Measurements from ENCODE around the gene GLYR1.
"Not testable (repeated sequence)": the region's sequence is repeated elsewhere in the genome, so short reads cannot be mapped to it uniquely, and the experiment has no call there.

Gene GLYR1

DNA sequence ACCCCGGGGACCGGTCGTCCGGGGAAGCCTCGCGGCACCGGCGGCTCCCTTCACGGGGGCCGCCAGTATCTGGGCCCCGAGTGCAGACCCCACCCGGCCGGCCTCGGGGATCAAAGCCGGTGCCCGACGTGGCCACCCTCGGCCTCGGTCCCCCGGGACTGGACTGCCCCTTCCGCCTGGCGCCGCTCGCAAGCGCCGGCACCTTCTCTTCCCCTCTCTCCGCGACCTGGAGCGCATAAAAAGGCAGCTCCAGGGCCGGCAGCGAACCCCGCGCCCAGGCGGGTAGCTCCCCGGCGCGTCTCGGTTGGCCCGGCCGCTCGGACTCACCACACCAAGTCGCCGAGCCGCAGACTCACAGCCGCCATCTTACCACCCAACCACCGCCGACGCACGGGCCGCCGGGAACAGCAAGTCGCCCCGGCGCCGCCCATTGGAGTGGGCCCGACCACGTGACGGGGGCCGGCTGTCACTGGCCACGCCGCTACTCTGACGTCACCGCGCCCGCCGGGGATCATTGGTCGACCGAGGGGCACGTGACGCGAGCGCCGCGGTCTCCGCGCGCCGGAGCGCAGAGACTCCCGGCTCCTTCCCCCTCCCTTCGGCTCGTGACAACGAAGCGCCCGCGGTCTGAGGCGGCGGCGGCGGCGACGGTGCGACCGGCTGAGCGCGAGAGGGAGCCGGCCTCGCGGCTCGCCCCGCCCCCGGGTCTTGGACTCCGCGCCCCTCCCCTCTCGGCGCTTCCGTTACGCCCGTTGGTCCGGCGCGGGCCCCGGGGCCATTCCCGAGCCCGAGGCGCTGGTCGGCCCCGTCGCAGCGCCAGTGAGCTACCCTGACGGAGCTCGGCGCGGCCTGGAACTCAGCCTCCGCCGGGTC is at the start of gene GLYR1, which contains the start of gene UBN1:
Gene GLYR1 (minus strand): TSS at position 388 of the 873 bp plus-strand sequence. CDS start 23 bp downstream, at position 365.
Gene UBN1 (plus strand): TSS at position 581 of the 873 bp plus-strand sequence. CDS start 5,437 bp downstream, outside the sequence.
- peak; percentile 96 for DNase-seq (ENCODE audit: low read depth)

DNA sequence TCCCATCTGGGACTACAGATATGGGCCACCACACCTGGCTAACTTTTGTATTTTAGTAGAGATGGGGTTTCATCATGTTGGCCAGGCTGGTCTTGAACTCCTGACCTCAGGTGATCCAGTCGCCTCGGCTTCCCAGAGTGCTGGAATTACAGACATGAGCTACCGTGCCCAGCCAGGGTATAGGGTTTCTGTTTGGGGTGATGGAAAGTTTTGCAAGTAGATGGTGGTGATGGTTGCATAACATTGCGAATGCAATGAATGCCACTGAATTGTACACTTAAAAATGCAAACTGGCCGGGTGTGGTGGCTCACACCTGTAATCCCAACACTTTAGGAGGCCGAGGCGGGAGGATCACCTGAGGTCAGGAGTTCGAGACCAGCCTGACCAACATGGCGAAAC is 49.7 kb upstream of the GLYR1 start:
- DNase-seq (ENCODE audit: low read depth), result not testable (repeated sequence)

DNA sequence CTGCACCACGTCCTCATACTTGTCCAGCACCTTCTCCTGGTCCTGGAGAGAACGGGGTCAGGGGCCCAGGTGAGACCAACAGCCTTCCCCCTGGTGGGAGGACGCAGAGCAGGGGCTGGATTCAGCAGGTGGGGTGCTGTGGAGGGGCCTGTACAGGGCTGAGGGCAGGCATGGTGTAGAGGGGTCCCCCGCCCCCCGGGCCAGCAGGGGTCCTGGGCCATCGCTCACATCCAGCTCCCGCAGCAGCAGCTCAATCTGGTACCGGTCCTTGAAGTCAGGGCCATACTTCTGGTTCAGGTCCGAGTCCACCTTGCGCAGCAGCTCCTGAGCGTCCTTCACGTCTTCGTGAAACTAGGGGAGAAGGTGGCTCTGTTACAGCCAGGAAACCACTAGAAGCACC is 48.3 kb upstream of the GLYR1 start:
- no peak for DNase-seq (ENCODE audit: low read depth)

DNA sequence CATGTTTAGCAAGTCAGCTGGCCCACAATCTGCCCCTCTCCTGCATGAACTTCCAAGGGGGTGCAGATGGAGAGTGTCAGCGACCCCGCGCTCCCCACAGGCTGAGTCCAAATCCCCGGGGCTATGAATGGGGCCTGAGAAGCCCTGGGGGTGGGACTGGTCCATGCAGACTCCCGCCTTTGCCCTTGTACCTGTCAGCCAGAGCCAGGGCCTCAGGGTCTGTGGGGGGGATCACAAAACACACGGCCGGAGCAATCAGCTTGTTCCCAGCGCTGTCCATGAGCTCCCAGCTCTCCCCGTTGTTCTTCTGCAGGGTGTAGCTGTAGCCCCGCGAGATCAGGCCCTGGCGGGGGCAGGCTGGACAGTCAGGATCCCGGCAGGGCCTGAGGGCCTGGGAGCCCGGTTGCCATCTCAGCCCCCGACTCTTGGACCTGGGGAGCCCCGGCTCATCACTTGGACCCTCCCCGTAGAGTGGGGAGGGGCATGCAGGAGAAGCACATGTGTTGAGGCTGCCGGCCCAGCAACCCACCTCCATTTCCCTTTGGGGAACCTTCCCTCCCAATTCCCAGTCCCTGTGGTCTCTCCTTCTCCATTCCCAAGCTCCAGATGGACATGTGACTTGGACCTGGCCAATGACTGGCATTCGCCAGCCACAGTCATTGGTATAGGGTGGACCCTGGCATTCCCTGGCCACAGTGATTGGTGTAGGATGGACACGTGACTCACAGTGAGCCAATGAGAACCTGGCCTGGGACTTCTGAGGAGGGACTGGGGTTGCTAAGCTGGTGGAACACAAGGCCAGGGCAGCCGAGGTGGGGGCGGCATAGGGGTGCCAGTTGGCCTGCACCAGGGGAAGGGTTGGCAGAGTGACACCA is 47.4 kb upstream of the GLYR1 start:
- DNase-seq (ENCODE audit: low read depth), result peak; percentile 10

DNA sequence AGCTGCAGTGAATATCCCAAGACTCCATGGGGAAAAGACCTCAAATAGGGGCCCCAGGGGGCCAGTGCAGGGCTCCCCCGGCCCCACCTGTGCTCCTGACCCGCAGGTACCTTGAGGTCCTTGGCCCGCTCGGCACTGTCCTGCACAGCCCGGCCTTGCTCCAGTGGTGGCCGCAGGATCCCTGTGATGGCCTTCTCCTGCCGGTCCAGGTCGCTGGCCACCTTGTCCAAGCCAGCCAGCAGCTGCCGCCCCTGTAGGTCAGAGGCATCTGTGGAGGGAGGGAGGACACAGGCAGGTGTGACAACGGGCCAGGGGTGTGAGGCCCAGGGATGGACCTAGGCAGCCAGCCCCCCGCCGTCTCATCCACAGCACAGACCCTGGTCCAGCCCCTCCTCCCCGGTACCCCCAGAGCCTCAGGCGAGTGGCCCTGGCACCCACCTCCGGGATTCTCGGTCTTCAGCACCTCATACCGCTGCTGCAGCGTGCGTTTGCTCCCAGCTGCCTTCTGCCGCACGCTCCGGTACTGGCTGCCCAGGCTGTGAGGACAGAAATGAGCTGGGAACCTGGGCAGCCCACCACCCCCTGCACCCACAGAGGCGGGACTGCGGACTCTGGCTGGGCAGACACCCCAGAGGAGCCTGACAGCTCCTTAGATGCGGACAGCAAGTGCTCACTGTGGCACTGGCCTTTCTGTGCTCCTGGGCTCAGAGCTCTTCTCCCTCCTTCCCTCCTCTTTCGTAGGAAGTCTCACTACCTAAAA is 46.2 kb upstream of the GLYR1 start:
- no peak for DNase-seq (ENCODE audit: low read depth)

DNA sequence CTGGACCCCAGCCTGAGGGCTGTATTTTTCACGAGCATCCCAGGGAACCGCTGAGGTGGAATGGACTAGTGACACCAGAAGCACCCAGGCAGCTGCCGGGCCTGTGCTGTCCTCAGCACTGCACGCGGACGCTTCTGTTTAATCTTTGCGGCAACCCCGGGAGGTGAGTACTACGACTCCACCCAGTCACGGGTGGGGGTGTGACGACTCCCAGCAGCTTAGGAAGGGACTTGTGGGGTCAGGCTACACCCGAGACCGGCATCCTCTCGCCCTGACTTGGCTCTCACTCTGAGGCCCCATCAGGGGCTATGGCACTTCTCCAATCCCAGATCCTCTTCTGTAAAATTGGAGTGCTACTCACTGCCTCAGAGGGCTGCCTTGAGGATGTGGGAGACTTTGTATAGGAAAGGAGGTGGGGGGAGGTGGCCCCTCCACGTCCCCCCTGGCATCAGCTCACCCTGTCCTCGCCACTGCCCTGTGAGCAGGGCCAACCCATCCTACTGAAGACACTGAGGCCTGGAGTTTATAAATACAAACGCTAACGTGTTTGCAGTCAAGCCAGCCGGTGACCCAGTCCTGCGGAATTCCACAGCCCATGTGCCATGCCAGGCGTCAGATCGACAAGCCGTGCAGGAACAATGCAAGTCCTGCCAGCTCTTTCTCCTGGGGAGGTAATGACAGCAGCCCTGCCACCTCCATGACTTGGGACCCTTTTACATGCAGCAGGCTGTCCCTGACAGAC is 45.4 kb upstream of the GLYR1 start:
- DNase-seq (ENCODE audit: low read depth), result peak; percentile 6

DNA sequence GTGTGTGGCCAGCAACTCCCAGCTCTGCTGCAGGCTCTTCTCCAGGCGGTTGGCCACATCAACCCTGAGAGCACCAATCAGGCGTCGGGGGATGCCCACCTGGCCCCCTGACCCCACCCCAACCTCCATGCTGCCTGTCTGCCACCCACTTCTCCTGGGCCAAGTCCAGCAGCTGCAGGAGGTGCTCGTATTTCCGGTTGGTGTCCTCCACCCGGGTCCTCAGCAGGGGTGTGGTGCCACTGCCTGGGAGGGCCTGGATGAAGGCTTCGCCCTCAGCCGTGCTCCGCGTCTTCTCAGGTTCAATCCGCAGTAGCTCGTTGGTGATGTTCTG is 44.8 kb upstream of the GLYR1 start:
- DNase-seq (ENCODE audit: low read depth), result no peak

DNA sequence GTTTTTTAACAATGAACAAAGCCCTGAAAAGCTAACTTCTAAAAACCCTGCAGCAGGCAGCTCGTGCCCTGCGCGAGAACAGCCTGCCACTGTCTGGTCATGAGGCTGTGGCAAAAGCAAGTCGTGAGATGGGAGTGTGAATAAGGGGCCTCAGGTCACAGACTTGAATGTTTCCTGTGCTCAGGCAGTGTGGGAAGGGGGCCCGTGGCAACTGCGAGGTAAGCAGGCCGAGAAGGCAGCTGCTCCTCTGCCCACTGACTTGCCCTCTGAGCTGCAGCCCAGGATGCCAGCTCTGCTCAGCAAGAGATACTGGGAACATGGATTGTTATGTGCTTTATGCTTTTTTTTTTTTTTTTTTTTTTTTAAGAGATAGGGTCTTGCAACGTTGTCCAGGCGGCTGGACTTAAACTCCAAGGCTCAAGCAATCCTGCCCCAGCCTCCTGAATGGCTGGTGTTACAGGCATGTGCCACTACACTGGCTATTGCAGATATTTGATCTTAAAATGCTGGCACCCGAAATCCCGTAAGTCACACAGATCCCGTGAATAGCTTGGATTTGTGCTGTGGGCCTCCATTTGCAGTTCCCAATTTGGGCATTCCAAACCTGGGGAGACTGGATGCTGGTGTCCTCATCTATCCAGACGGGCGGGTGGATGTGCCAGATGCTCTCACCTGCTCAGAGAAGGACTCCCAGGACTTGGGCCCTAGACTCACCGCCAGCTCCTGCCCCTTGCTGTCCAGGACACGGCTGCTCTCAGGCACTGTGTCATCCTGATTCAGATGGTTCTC is 44.2 kb upstream of the GLYR1 start:
- no peak for DNase-seq (ENCODE audit: low read depth)

DNA sequence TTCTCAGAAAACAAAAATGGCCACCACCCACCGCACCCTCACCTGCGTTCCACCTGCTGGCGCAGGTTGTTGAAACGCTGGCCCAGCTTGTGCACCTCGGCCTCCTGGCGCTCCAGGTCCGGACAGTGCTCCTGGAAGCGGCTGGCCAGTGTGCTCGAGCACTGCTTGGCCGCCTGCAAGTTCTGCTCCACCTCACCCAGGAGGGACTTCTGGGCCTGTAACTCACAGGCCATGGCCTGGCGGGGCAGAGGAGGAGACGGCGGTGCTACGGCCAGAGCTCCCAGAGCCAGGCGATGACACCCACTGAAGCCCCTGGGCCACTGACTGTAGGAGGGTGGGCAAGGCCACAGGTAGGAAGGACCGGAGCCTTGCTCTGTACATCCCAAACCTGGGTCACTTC is 43.6 kb upstream of the GLYR1 start:
- DNase-seq (ENCODE audit: low read depth), result no peak

DNA sequence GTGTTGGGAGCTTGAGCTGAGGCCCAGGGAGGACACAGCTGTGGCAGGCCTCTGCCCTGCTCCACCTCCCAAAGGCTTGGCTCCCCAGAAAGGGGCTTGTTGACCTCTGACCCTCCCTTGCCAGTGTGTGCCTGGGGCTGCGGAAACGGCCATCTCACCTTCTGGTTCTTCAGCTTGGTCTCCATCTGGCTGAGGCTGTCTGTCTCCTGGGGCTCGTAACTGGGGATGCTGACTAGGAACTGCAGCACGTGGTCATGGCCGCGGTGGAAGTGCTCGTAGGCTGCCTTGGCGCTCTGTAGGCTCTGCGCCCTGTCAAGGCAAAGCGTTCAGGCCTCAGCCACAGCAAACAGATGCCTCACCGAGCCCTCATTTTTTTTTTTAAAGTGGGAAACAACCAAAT is 42.9 kb upstream of the GLYR1 start:
- no peak for DNase-seq (ENCODE audit: low read depth)

DNA sequence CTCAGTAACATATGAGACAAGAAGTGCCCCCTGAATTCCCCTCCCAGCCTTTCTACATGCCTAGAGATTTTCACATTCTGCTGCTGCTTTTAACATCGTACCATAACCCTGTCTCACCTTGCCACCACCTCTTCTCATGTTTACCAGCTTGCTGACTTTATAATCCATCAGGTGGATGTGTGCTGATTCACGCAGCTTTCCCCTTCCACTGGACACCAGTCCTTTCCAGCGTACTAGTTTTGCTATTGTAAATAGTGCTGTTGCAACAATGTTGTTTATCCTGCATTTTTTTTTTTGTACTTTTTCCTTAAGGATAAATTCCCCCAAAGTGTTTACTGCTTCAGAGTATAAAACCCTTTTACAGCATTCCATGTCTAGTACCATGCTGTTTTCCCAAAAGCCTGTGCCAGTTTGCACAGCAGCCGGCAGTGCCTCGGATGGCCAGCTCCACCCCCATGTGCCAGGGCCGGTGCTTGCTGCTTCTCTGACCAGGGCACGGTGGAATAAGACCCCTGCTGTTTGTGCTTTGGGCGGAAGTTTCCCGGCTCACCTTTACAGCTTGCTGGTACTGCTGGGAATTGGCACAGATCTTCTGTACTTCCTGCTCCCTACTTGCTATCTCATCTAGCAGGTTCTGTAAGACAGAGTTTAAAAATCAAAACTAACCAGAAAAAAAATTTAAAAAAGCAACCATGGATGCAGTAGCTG is 41.5 kb upstream of the GLYR1 start:
- no peak for DNase-seq (ENCODE audit: low read depth)

DNA sequence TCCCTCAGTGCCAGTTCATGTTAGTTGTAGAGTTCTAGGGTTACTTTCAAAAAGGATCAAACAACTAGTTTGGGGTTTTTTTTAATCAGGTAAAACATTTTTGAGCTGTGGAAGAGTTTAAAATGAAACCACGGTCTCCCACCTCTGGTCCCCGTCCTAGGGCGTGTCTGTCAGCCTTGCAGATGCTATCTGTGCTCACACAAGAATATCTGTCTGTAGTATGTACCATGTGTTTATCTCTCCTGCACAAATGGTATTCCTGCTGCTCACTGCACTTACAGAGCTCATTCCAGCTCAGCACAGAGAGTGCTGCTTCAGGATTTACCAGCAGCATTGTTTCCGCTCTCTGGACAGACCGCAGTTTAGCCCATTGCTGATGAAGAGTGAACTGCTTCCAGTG is 39.1 kb upstream of the GLYR1 start:
- DNase-seq (ENCODE audit: low read depth), result no peak

DNA sequence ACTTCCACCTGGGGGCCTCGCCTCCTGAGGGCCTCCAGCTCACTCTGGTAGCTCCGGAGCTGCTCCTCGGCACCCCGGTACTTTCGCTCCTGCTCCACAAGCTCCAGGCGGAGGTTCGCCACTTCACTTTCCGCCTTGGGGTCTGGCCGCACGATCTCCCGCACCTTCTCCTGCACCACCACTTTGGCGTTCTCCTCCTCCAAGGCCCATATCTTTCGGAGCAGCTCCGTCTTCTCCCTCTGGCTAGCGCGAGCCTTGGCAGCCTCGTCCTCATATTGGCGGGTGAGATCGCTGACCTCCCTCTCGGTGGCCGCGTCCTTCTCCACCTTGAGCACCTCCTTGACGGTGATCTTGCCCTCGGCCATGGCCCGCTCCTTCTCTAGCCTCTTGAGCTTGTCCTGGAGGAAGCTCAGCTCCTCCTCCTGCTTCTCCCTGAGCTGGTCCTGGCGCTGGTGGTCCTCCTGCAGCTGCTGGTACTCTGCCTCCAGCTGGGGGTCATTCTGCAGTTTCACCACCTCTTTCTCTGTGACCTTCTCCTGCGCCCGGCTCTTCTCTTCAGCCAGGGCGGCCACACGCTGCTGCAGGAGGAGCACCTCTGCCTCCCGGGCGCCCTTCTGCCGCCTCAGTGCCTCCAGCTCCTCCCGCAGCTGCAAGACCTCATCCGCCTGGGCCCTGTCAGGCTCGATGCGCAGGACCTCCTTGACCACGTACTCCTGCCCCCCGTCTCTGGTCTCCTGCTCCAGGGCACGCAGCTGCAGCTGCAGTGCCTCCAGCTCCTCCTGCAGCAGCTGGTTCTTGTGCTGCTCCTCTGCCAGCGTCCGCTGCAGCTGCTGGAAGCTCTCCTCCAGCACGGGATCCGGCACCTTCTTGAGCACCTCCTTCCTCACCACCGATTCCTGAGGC is 38.1 kb upstream of the GLYR1 start:
- DNase-seq (ENCODE audit: low read depth), result no peak

DNA sequence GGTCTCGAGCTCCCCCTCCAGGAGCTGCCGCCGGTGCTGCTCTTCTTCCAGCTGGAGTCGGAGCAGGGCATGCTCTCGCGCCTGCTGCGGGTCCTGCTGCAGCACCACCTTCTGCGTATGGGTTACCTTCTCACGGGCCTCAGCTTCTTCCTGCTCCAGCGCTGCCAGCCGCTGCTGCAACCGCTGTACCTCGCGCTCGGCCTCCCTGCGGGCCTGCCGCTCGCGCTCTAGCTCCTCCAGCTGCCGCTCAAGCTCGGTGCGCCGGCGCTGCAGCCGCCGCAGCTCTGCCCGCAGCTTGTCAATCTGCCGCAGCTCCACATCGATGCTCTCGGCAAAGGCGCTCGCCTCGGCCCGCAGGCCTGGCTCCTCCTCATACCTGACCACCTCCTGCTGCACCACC is 37.1 kb upstream of the GLYR1 start:
- DNase-seq (ENCODE audit: low read depth), result no peak

DNA sequence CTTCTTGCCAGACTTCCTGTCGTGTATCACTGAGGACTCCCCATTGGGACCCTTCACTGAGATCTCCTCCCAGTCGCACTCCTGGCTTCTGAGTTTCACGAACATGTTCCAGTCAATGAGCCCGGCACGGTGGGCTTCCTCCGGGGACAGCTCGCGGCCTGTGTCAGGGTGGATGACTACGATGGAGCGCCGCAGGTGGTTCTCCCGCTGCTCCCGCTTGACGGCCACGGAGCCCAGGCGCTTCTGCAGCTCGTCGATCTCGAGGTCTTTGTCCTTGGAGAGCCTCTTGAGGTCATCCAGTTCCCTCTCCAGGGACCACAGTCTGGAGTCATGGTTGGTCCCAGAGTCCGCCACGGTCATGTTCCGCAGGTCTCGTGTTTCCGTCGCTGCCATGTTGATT is 36.4 kb upstream of the GLYR1 start:
- no peak for DNase-seq (ENCODE audit: low read depth)

DNA sequence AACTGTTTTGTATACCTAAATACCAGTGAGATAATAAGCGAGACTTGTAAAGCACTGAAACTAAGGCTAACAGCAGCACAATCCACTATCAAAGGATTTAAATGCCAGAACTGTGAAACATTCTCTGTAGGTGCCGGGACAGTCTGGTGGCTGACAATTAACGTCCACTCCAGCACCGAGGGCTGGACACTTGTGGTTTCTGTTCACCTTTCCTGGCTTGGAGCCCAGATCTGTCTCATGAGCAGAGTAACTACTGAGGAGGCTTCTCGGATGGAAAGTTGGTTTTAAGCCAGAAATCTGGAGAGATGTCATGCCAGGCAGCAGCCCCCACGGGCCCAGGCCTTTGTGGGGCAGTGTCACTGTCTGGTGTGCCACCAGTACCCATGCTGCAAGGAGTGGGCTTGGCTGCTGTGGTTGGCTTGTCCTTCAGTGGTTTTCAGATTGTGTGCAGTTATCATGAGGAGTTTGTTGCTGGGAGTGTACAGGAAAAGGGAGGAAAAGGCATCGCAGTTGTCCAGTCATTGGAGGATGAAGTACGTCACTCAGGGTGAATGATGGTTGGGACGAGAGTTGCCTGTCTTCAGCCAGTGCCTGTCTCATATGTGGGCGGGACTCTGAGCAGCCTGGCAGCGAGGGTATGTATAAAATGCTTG is 35.7 kb upstream of the GLYR1 start:
- DNase-seq (ENCODE audit: low read depth), result peak; percentile 66

DNA sequence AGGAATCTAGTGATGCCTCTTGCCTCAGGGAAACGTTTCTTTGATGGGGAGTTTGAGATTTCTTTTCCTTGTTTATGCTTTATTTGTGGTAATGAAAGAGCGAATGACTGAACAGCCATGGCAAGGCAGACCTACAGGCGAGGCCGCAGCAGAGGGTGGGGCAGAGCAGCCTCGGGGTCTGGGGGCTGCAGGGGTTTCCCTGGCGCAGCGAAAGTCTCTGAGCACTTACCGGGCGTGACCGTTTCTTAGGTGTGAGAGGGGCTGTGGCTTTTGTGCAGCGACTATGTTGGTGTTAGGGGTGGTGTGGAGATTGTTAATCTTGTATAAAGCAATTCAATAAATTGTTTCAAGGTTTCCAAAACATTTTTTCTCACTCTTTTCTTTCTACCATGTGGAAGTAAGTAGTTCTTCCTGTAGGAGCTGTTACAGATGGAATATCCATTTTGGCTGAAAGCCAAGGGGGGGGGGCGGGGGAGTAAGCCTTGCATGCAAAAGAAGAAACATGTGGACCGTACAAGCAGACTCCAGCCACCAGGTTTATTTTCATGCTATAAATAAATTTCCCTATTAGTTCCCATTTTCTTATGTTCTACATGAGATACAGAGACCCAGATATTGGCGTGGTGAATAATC is 35.0 kb upstream of the GLYR1 start:
- no peak for DNase-seq (ENCODE audit: low read depth)

DNA sequence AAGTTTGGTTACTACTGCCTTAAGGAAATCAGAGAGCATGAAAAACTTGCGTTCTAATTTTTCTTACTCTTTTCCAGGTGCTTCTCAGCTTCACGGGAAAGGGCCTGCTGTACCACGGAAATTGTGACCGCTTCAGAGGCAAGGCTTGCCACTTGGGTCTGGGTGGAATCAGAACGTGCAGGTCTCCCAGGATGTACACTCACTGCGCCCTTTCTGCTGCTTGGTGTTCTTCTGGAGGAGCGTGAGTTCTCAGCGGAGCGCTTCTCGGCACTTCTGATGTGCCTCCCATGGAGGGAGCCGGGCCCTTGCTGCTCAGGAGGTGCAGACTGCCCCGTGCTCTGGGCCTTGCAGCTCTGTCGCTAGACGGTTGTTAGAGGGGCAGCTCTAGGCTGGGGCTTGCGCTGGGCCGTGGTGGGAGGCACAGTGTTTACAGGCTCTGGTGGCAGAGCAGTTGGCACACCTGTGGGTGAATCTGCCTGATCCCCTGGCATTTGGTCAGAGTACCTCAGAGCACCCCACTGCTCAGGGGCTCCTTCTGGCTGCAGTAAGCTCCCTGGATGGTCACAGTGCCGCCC is 33.0 kb upstream of the GLYR1 start:
- DNase-seq (ENCODE audit: low read depth), result no peak

Measured in ELR (cell line).